Measurements from ENCODE around the gene NAPG.
"Not testable (repeated sequence)": the region's sequence is repeated elsewhere in the genome, so short reads cannot be mapped to it uniquely, and the experiment has no call there.

DNA sequence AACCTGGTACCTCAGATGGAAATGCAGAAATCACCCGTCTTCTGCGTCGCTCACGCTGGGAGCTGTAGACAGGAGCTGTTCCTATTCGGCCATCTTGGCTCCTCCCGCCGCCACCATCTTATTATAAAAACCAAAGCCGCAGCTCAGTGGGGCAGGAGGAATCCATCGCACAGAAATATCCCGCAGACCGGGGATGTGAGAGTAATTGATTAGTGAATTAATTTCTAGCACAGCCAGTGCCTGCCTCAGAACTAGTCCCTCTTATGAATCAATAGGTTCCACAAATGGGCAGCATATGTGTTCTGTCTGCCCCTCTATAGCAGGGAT lies 52.7 kb downstream of the NAPG start:
- not testable (repeated sequence) for TF ChIP-seq RBBP5 (conservative IDR thresholded peaks at IDR 0.05); PBX3 (IDR thresholded peaks at IDR 0.05; ENCODE audit: insufficient replicate concordance, low read depth, low read length); ATF2 (IDR thresholded peaks at IDR 0.05; ENCODE audit: low read length); MXI1 (IDR thresholded peaks at IDR 0.05; ENCODE audit: low read depth, low read length)
- TF ChIP-seq, protein P1, sequence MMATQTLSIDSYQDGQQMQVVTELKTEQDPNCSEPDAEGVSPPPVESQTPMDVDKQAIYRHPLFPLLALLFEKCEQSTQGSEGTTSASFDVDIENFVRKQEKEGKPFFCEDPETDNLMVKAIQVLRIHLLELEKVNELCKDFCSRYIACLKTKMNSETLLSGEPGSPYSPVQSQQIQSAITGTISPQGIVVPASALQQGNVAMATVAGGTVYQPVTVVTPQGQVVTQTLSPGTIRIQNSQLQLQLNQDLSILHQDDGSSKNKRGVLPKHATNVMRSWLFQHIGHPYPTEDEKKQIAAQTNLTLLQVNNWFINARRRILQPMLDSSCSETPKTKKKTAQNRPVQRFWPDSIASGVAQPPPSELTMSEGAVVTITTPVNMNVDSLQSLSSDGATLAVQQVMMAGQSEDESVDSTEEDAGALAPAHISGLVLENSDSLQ (IDR thresholded peaks at IDR 0.05), result not testable (repeated sequence)

All from GM12878 (cell line).